ENCODE data around the gene TOX2.

TOX2 gene

GRCh38 chr20:44008806-44009678, 94.4 kb downstream of the TOX2 start:
- TF ChIP-seq SPI1 (IDR thresholded peaks at IDR 0.05; ENCODE audit: low read depth, low read length) (no peak), PAX5 (IDR thresholded peaks at IDR 0.05; ENCODE audit: insufficient read depth, low read length, severe bottlenecking) (no peak), POLR2AphosphoS5 (IDR thresholded peaks at IDR 0.05; ENCODE audit: low read depth, low read length) (no peak), POLR2A (IDR thresholded peaks at IDR 0.05; ENCODE audit: low read depth, low read length) (no peak), POU2F2 (IDR thresholded peaks at IDR 0.05; ENCODE audit: low read depth, low read length) (no peak), TAF1 (IDR thresholded peaks at IDR 0.05; ENCODE audit: low read depth, low read length) (no peak)
- DNase-seq (ENCODE audit: insufficient read length, low spot score) (no peak), FAIRE-seq (no peak)

- no peak for TF ChIP-seq POU2F2 (IDR thresholded peaks at IDR 0.05; ENCODE audit: low read depth, low read length)
- no peak for TF ChIP-seq POLR2A (IDR thresholded peaks at IDR 0.05; ENCODE audit: low read depth, low read length)
- no peak for DNase-seq (ENCODE audit: insufficient read length, low spot score)
- FAIRE-seq: no peak
Observed at GRCh38 chr20:44009679-44009992, 95.0 kb downstream of the TOX2 start.

GRCh38 chr20:44010162-44010704, 95.6 kb downstream of the TOX2 start:
- TF ChIP-seq PAX5 (IDR thresholded peaks at IDR 0.05; ENCODE audit: insufficient read depth, low read length, severe bottlenecking) (no peak), POU2F2 (IDR thresholded peaks at IDR 0.05; ENCODE audit: low read depth, low read length) (no peak), SPI1 (IDR thresholded peaks at IDR 0.05; ENCODE audit: low read depth, low read length) (no peak), TAF1 (IDR thresholded peaks at IDR 0.05; ENCODE audit: low read depth, low read length) (no peak), POLR2AphosphoS5 (IDR thresholded peaks at IDR 0.05; ENCODE audit: low read depth, low read length) (no peak), POLR2A (IDR thresholded peaks at IDR 0.05; ENCODE audit: low read depth, low read length) (no peak)
- FAIRE-seq: no peak
- DNase-seq (ENCODE audit: insufficient read length, low spot score): no peak

- FAIRE-seq (no peak), DNase-seq (ENCODE audit: insufficient read length, low spot score) (no peak)
- TF ChIP-seq POLR2AphosphoS5 (IDR thresholded peaks at IDR 0.05; ENCODE audit: low read depth, low read length) (no peak), POLR2A (IDR thresholded peaks at IDR 0.05; ENCODE audit: low read depth, low read length) (no peak), POU2F2 (IDR thresholded peaks at IDR 0.05; ENCODE audit: low read depth, low read length) (no peak), SPI1 (IDR thresholded peaks at IDR 0.05; ENCODE audit: low read depth, low read length) (no peak), PAX5 (IDR thresholded peaks at IDR 0.05; ENCODE audit: insufficient read depth, low read length, severe bottlenecking) (no peak), TAF1 (IDR thresholded peaks at IDR 0.05; ENCODE audit: low read depth, low read length) (no peak)
Observed at GRCh38 chr20:44011251-44011940, 96.7 kb downstream of the TOX2 start.

- no peak for FAIRE-seq
- no peak for DNase-seq (ENCODE audit: insufficient read length, low spot score)
- no peak for TF ChIP-seq POU2F2 (IDR thresholded peaks at IDR 0.05; ENCODE audit: low read depth, low read length)
- TF ChIP-seq PAX5 (IDR thresholded peaks at IDR 0.05; ENCODE audit: insufficient read depth, low read length, severe bottlenecking): no peak
- TF ChIP-seq POLR2A (IDR thresholded peaks at IDR 0.05; ENCODE audit: low read depth, low read length): no peak
- TF ChIP-seq SPI1 (IDR thresholded peaks at IDR 0.05; ENCODE audit: low read depth, low read length): no peak
- no peak for TF ChIP-seq TAF1 (IDR thresholded peaks at IDR 0.05; ENCODE audit: low read depth, low read length)
- no peak for TF ChIP-seq POLR2AphosphoS5 (IDR thresholded peaks at IDR 0.05; ENCODE audit: low read depth, low read length)
Observed at GRCh38 chr20:44012466-44013226, 98.0 kb downstream of the TOX2 start.

GRCh38 chr20:44014807-44015732, 100.4 kb downstream of the TOX2 start:
- FAIRE-seq (no peak), DNase-seq (ENCODE audit: insufficient read length, low spot score) (no peak)
- TF ChIP-seq POLR2A (IDR thresholded peaks at IDR 0.05; ENCODE audit: low read depth, low read length) (no peak), TAF1 (IDR thresholded peaks at IDR 0.05; ENCODE audit: low read depth, low read length) (no peak), SPI1 (IDR thresholded peaks at IDR 0.05; ENCODE audit: low read depth, low read length) (no peak)

GRCh38 chr20:44015733-44016103, 101.1 kb downstream of the TOX2 start:
- TF ChIP-seq POLR2A (IDR thresholded peaks at IDR 0.05; ENCODE audit: low read depth, low read length) (no peak), TAF1 (IDR thresholded peaks at IDR 0.05; ENCODE audit: low read depth, low read length) (no peak), PAX5 (IDR thresholded peaks at IDR 0.05; ENCODE audit: insufficient read depth, low read length, severe bottlenecking) (no peak), SPI1 (IDR thresholded peaks at IDR 0.05; ENCODE audit: low read depth, low read length) (no peak), POLR2AphosphoS5 (IDR thresholded peaks at IDR 0.05; ENCODE audit: low read depth, low read length) (no peak), POU2F2 (IDR thresholded peaks at IDR 0.05; ENCODE audit: low read depth, low read length) (no peak)
- FAIRE-seq: no peak

GRCh38 chr20:44016525-44016924, 101.9 kb downstream of the TOX2 start:
- no peak for FAIRE-seq
- no peak for DNase-seq (ENCODE audit: insufficient read length, low spot score)
- no peak for TF ChIP-seq TAF1 (IDR thresholded peaks at IDR 0.05; ENCODE audit: low read depth, low read length)
- TF ChIP-seq SPI1 (IDR thresholded peaks at IDR 0.05; ENCODE audit: low read depth, low read length): no peak
- TF ChIP-seq POU2F2 (IDR thresholded peaks at IDR 0.05; ENCODE audit: low read depth, low read length): no peak
- TF ChIP-seq PAX5 (IDR thresholded peaks at IDR 0.05; ENCODE audit: insufficient read depth, low read length, severe bottlenecking): no peak
- no peak for TF ChIP-seq POLR2AphosphoS5 (IDR thresholded peaks at IDR 0.05; ENCODE audit: low read depth, low read length)
- TF ChIP-seq POLR2A (IDR thresholded peaks at IDR 0.05; ENCODE audit: low read depth, low read length): no peak

More at GRCh38 chr20:44015733-44016103, 101.1 kb downstream of the TOX2 start:
- DNase-seq (ENCODE audit: insufficient read length, low spot score): no peak

All from GM12891 (cell line).